H1 (cell line): ENCODE measurements around the gene ZNF711. TPM values are rescaled to one million over a fixed set of nuclear protein-coding genes. Genes with fewer than 3 reads are reported as not detected.

Experiments used
- CTCF ChIA-PET: fragments of 300-600 bp; sonication (Branson Sonifier 250); formaldehyde crosslinking; loops from one replicate; lab custom pipeline; 2021; ENCODE audit not compliant: partially characterized antibody; lab: Charles Lee
- POLR2A ChIA-PET: fragments of 300-600 bp; sonication (Branson Sonifier 250); formaldehyde crosslinking; loops from one replicate; lab custom pipeline; 2021; ENCODE audit warnings: inconsistent platforms; ENCODE audit not compliant: partially characterized antibody; lab: Charles Lee
- DNase-seq, 2 experiments: peaks; one replicate each; pipeline versions ENCODE4 v3.0.0 to v3.0.0-alpha.2; 2010 to 2022; ENCODE audit warnings: low spot score in 2 of 2, low read depth in 1 of 2, mixed read lengths in 1 of 2
- FAIRE-seq: peaks from 2 replicates; lab custom pipeline; 2011; peaks lifted over from hg19 to GRCh38; lab: Jason Lieb, UNC
- H2AFZ ChIP-seq: 2 replicates; pipeline ENCODE4 v1.8.1; 2012; ENCODE audit warnings: low read length, inconsistent platforms
- H2AK5ac ChIP-seq: 2 replicates; pipeline ENCODE4 v1.6.1; 2013; ENCODE audit warnings: low read depth, low read length
- H2BK120ac ChIP-seq: replicated peaks from 2 replicates; pipeline ENCODE3; 2013; ENCODE audit warnings: low read depth, low read length, inconsistent platforms
- H2BK12ac ChIP-seq: 2 replicates; pipeline ENCODE4 v1.6.1; 2013; ENCODE audit warnings: low read depth, low read length
- H2BK15ac ChIP-seq: 2 replicates; pipeline ENCODE4 v1.6.1; 2013; ENCODE audit warnings: low read length
- H2BK20ac ChIP-seq: 2 replicates; pipeline ENCODE4 v1.6.1; 2013; ENCODE audit warnings: low read length
- H2BK5ac ChIP-seq: 2 replicates; pipeline ENCODE4 v1.6.1; 2013; ENCODE audit warnings: low read depth, low read length
- H3K14ac ChIP-seq: 2 replicates; pipeline ENCODE4 v1.6.1; 2013; ENCODE audit warnings: inconsistent platforms; ENCODE audit not compliant: insufficient read length
- H3K18ac ChIP-seq: 2 replicates; pipeline ENCODE4 v1.6.1; 2013; ENCODE audit warnings: low read length; ENCODE audit errors: extremely low read depth
- H3K23ac ChIP-seq: 2 replicates; pipeline ENCODE4 v1.6.1; 2013; ENCODE audit warnings: inconsistent platforms; ENCODE audit not compliant: insufficient read length
- H3K23me2 ChIP-seq: 2 replicates; pipeline ENCODE4 v1.6.1; 2013; ENCODE audit warnings: low read depth, low read length
- H3K27ac ChIP-seq: 2 replicates; pipeline ENCODE4 v1.6.1; 2011; ENCODE audit warnings: low read depth, low read length, inconsistent platforms
- H3K27me3 ChIP-seq, 4 experiments: replicated peaks in 1 of 4; 1 replicate in 1 of 4; 2 replicates in 3 of 4; pipeline versions ENCODE4 v1.6.1 to v1.8.1; 2011 to 2013; ENCODE audit warnings: low read length in 3 of 4, mild to moderate bottlenecking in 3 of 4, inconsistent platforms in 2 of 4, mixed read lengths in 2 of 4, moderate library complexity in 1 of 4; ENCODE audit not compliant: control insufficient read depth in 3 of 4, insufficient read depth in 3 of 4; ENCODE audit errors: extremely low read depth in 1 of 4
- H3K36me3 ChIP-seq, 4 experiments: 2 replicates each; pipeline versions ENCODE4 v1.6.1 to v1.8.1; 2011 to 2013; ENCODE audit warnings: mild to moderate bottlenecking in 4 of 4, low read length in 3 of 4, moderate library complexity in 2 of 4, control low read depth in 1 of 4, inconsistent platforms in 1 of 4; ENCODE audit not compliant: insufficient read depth in 4 of 4, control insufficient read depth in 2 of 4
- H3K4ac ChIP-seq: replicated peaks from 2 replicates; pipeline ENCODE3; 2013; ENCODE audit warnings: low read length, low read depth, mixed read lengths, inconsistent platforms; ENCODE audit not compliant: insufficient read length
- H3K4me1 ChIP-seq, 4 experiments: replicated peaks in 1 of 4; 1 replicate in 1 of 4; 2 replicates in 3 of 4; pipeline versions ENCODE4 v1.6.1 to v1.8.1; 2011 to 2013; ENCODE audit warnings: low read length in 3 of 4, inconsistent platforms in 2 of 4, mixed read lengths in 1 of 4; ENCODE audit not compliant: insufficient read depth in 4 of 4, control insufficient read depth in 3 of 4
- H3K4me2 ChIP-seq, 2 experiments: 2 replicates each; pipeline versions ENCODE4 v1.6.1 to v1.8.1; 2011 to 2013; ENCODE audit warnings: low read depth in 2 of 2, low read length in 2 of 2, control low read depth in 1 of 2, inconsistent platforms in 1 of 2, mild to moderate bottlenecking in 1 of 2; ENCODE audit not compliant: insufficient read depth in 1 of 2
- H3K4me3 ChIP-seq, 4 experiments: fragments of 200-600, 300-600 bp in 1 of 4; sonication (generic), shearing (Covaris generic), sonication (Bioruptor Twin) in 1 of 4; 2 replicates each; pipeline versions ENCODE4 v1.5.1 to v1.8.1; 2011 to 2016; ENCODE audit warnings: low read length in 4 of 4, low read depth in 3 of 4, control low read depth in 2 of 4, inconsistent platforms in 2 of 4, mild to moderate bottlenecking in 2 of 4, mixed read lengths in 1 of 4, moderate library complexity in 1 of 4; ENCODE audit not compliant: insufficient read depth in 2 of 4; ENCODE audit errors: extremely low read depth in 1 of 4
- H3K56ac ChIP-seq: replicated peaks from 2 replicates; pipeline ENCODE3; 2013; ENCODE audit warnings: low read depth, mild to moderate bottlenecking, mixed read lengths, low read length, inconsistent platforms; ENCODE audit not compliant: insufficient read length
- H3K79me1 ChIP-seq: 2 replicates; pipeline ENCODE4 v1.6.1; 2013; ENCODE audit warnings: low read depth, low read length, control low read depth
- H3K79me2 ChIP-seq, 2 experiments: 2 replicates each; pipeline versions ENCODE4 v1.6.1 to v1.8.1; 2012 to 2013; ENCODE audit warnings: low read length in 2 of 2, mild to moderate bottlenecking in 2 of 2, inconsistent platforms in 1 of 2; ENCODE audit not compliant: insufficient read depth in 2 of 2, control insufficient read depth in 1 of 2
- H3K9ac ChIP-seq, 4 experiments: replicated peaks in 1 of 4; 1 replicate in 1 of 4; 2 replicates in 3 of 4; pipeline versions ENCODE4 v1.6.1 to v1.8.1; 2011 to 2013; ENCODE audit warnings: low read depth in 3 of 4, low read length in 3 of 4, control low read depth in 2 of 4, mild to moderate bottlenecking in 2 of 4, moderate library complexity in 2 of 4, inconsistent platforms in 1 of 4; ENCODE audit errors: extremely low read depth in 1 of 4
- H3K9me3 ChIP-seq, 2 experiments: 2 replicates each; pipeline versions ENCODE4 v1.6.1 to v1.8.1; 2012 to 2013; ENCODE audit warnings: mild to moderate bottlenecking in 2 of 2, moderate library complexity in 2 of 2, control low read depth in 1 of 2, inconsistent platforms in 1 of 2, low read depth in 1 of 2, low read length in 1 of 2, mixed read lengths in 1 of 2; ENCODE audit not compliant: insufficient read depth in 2 of 2
- H4K20me1 ChIP-seq, 2 experiments: replicated peaks in 1 of 2; 2 replicates each; pipeline versions ENCODE3 to v1.8.1; 2011 to 2013; ENCODE audit warnings: inconsistent platforms in 2 of 2, low read length in 2 of 2, mild to moderate bottlenecking in 1 of 2; ENCODE audit not compliant: insufficient read depth in 2 of 2, control insufficient read depth in 1 of 2
- H4K5ac ChIP-seq: 2 replicates; pipeline ENCODE4 v1.6.1; 2013; ENCODE audit warnings: low read length, low read depth, mixed read lengths, inconsistent platforms; ENCODE audit not compliant: insufficient read length
- H4K8ac ChIP-seq: 2 replicates; pipeline ENCODE4 v1.8.0; 2013; ENCODE audit warnings: mild to moderate bottlenecking, moderate library complexity, low read length, inconsistent platforms; ENCODE audit not compliant: insufficient read depth; ENCODE audit errors: extremely low read depth
- H4K91ac ChIP-seq: replicated peaks from 2 replicates; pipeline ENCODE3; 2013; ENCODE audit warnings: low read length, mixed read lengths, inconsistent platforms; ENCODE audit not compliant: insufficient read length
- RAD21 ChIP-seq, 2 experiments: IDR thresholded peaks in 1 of 2; conservative IDR thresholded peaks in 1 of 2; 2 replicates each; pipeline ENCODE4 v1.6.1; 2011; ENCODE audit warnings: low read depth in 2 of 2, low read length in 2 of 2, improper control_type of control experiment in 1 of 2, inconsistent platforms in 1 of 2, mild to moderate bottlenecking in 1 of 2, moderate library complexity in 1 of 2
- SIX5 ChIP-seq: IDR thresholded peaks from 2 replicates; pipeline ENCODE4 v1.6.1; 2011; ENCODE audit warnings: mild to moderate bottlenecking, low read depth, low read length
- WGBS, 2 experiments: shearing (Covaris generic) in 1 of 2; methylation state at CpG; one replicate each; pipeline versions ENCODE4 v1.1.6 to v1.1.7; 2013 to 2015; ENCODE audit warnings: low lambda C conversion rate in 2 of 2, mixed read lengths in 2 of 2, inconsistent platforms in 1 of 2, low coverage in 1 of 2, missing lambda C conversion rate in 1 of 2; ENCODE audit not compliant: insufficient replicate concordance in 2 of 2, insufficient coverage in 1 of 2, insufficient read length in 1 of 2; ENCODE audit errors: extremely low coverage in 1 of 2, missing lambda C conversion rate in 1 of 2; 5-methylcytosine and 5-hydroxymethylcytosine counted together
- polyA plus RNA-seq, 7 experiments: library from polyadenylated mRNA; depleted of rRNA in 3 of 7; stranded (reverse) in 5 of 7; unstranded in 2 of 7; fragments of >200 nt in 5 of 7; fragments of 200-250 nt in 2 of 7; gene quantifications; 1 replicate in 5 of 7; 2 replicates in 1 of 7; 4 replicates in 1 of 7; pipeline versions ENCODE4 v1.2.1 to v1.2.3, GENCODE V29; 2011 to 2013; ENCODE audit warnings: missing spikeins in 2 of 7, mixed read lengths in 2 of 7
- total RNA-seq: library from RNA; stranded (reverse); fragmentation: NEBNext Ultra II Directional; extraction: Animal tissue kit (Norgen Biotek cat#: 25700); gene quantifications from 2 replicates; pipeline ENCODE4 v1.2.1, GENCODE V29; 2021

Gene ZNF711
- total and polyA plus RNA-seq, 2 of the 8 experiments (the other 6 are each of a cell fraction or from before 2014, with no cell fraction given), result 8.5 to 15.5 TPM

- Histone ChIP-seq H2BK5ac (no peak overlapping the region), H3K4me1 (no peaks in the 10 kb centered on the region), H2BK120ac (no peak overlapping the region), H4K91ac (no peak overlapping the region), H3K27ac (no peak overlapping the region), H4K8ac (no peak overlapping the region), H3K79me2 (no peaks in the 10 kb centered on the region), H2BK20ac (no peak overlapping the region), H3K18ac (no peak overlapping the region), H4K5ac (no peak overlapping the region), H2AFZ (no peak overlapping the region), H3K14ac (no peak overlapping the region), H3K4me2 (no peak overlapping the region), H2BK12ac (no peak overlapping the region), H3K9ac (no peak overlapping the region), H3K9me3 (no peaks in the 10 kb centered on the region), H2AK5ac (no peak overlapping the region), H3K23ac (no peak overlapping the region), H3K4me3 (no peak overlapping the region), H3K4ac (no peak overlapping the region), H3K27me3 (no peaks in the 10 kb centered on the region), H4K20me1 (no peaks in the 10 kb centered on the region), H3K36me3 (no peaks in the 10 kb centered on the region), H3K23me2 (no peaks in the 10 kb centered on the region), H3K79me1 (no peaks in the 10 kb centered on the region), H2BK15ac (no peak overlapping the region), H3K56ac (no peak overlapping the region)
- DNase-seq, result no peak
- POLR2A ChIA-PET, result no interaction called here
- no peak for FAIRE-seq
- CTCF ChIA-PET, result interaction anchor here (0.7 to 1.4 kb wide), 5 partner anchors 12 to 256 kb away, joined by 3 to 6 read pairs (median 3); no protein-coding TSS in a partner anchor
- WGBS, 2 experiments, result 97% methylated on average over 7 of the region's 7 CpGs; no CpG with 5 or more reads in 1 of the 2 experiments
- TF ChIP-seq SIX5 (no peak), RAD21 (IDR thresholded peaks at IDR 0.05 in 1 of 2, conservative IDR thresholded peaks at IDR 0.05 in 1 of 2; ENCODE audit: low read depth in 2 of 2, low read length in 2 of 2) (0 out of 4 replicates have a peak, but pooled peaks of 1 of the 2 experiments have one; percentile 6)
Measured at GRCh38 chrX:85288992-85289723, 45.4 kb downstream of the ZNF711 start.
